ENCODE measurements around the gene PREX1. TPM values are rescaled to one million over a fixed set of nuclear protein-coding genes. Genes with fewer than 3 reads are reported as not detected.

Gene PREX1
- total and polyA plus RNA-seq, 10 donors, result 36.7 to 279 (median 157) TPM

DNA sequence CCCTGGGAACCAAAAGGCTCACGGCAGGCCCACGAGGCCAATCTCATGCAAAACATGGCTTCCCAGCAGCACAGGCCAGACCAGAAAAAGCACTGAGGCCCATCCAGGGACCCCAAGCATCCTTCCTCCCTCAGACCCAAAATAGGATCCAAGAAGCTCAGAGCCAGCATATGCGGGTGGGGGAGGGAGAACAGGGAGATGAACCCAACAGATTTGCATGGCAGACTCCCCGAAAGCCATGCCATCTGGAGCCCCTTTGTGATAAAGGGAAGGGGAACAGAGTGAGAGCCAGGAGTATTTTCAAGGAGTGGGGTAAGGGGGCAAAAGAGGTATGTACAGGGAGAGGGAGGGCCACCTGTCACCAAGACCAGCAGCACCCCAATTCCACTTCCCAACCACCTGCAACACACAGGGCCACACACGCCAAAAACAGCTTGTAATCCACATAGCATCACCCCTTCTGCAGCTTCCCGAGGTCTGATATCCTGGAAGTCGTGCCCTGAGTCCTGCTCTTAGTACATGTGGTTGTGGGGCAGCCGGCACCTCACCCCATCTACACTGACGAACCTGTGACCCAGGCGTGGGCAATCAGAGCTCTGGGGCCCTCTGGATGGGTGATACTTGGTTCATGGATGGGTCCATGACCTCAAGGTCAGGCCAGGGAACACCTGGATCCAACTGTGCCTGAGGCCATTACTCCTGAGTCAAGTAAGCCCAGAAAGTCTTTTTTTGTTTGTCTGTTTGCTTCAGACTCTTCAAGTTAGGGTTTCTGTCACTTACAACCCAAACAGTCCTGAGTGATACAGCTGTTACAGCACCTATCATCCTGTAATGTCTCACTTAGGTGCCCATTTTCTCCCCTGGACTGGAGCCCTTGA is 24.4 kb downstream of the PREX1 start:
- H3K9me3 ChIP-seq, result peaks cover 0 to 15% (median 9%) of the 10 kb centered on the region in 8 donors
- WGBS, 5 donors, result 87 to 94% (median 88%) methylated on average over 10 of the region's 10 CpGs
- intact Hi-C loops (cut with DNase I; ENCODE audit: low total_unique reads), result no loop called here
- peaks cover 0 to 54% (median 3%) of the 10 kb centered on the region in 6 donors for H3K36me3 ChIP-seq
- H3K4me3 ChIP-seq, result no peak overlapping the region
- H3K4me1 ChIP-seq, result peaks cover 17 to 98% (median 77%) of the 10 kb centered on the region in 6 donors
- DNase-seq, result peak; percentile 64
- H3K27ac ChIP-seq, result no peak overlapping the region
- TF ChIP-seq POLR2A (IDR thresholded peaks at IDR 0.05) (no peak), CTCF (IDR thresholded peaks at IDR 0.05 in 8 of 11, conservative IDR thresholded peaks at IDR 0.05 in 3 of 11) (no peak), POLR2AphosphoS5 (IDR thresholded peaks at IDR 0.05) (no peak)
- H3K27me3 ChIP-seq (replicated peaks in 1 of 7), result no peaks in the 10 kb centered on the region

DNA sequence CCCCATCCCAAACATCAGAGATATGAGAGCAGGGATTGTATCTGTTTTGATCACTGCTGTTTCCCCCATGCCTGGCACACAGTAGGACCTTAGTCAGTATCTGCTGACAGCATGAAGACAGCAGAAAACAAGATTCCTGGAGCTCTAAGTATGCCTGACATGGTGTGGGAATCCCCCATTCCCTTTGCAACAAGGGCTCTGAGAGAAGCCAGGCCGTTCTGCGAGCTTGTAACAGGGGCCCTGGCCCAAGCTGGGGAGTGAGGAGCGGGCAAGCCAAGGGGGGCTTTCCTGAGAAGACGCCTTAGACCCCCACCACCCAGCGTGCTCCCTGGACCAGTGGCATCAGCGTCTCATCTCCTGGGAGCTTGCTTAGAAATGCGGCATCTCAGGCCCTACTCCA is 25.2 kb downstream of the PREX1 start:
- Histone ChIP-seq H3K27ac (no peak overlapping the region), H3K27me3 (replicated peaks in 1 of 7) (no peaks in the 10 kb centered on the region), H3K4me3 (no peak overlapping the region), H3K4me1 (peaks cover 24 to 98% (median 81%) of the 10 kb centered on the region in 6 donors), H3K36me3 (peaks cover 0 to 46% (median 3%) of the 10 kb centered on the region in 6 donors), H3K9me3 (peaks cover 0 to 12% (median 9%) of the 10 kb centered on the region in 8 donors)
- WGBS, 5 donors, result 93 to 98% (median 97%) methylated on average over 6 to 7 of the region's 7 CpGs
- DNase-seq, result peak; percentile 45
- peak in 1 of 3 donors; percentile 36 for TF ChIP-seq POLR2AphosphoS5 (IDR thresholded peaks at IDR 0.05)
- TF ChIP-seq POLR2A (IDR thresholded peaks at IDR 0.05), result no peak
- no peak for TF ChIP-seq CTCF (IDR thresholded peaks at IDR 0.05 in 8 of 11, conservative IDR thresholded peaks at IDR 0.05 in 3 of 11)
- intact Hi-C loops (cut with DNase I; ENCODE audit: low total_unique reads), result no loop called here

DNA sequence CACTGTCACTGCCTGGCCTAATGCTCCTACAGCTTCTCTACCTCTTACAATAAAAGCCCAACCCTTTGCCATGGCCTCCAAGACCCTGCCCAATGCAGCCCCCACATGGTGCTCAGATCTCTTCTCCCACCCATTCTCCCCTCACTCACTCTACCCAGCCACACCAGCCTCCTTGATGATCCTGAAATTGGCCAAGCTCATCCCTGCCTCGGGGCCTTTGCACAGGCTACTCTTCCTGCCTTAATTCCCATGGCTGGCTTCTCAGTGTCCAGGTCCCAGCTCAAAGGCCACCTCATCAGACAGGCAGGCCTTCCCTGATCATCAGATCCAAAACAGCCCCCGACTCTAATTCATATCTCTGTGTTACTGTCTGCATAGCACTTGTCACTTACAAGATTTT is 25.6 kb downstream of the PREX1 start:
- no peak overlapping the region for H3K27ac ChIP-seq
- intact Hi-C loops (cut with DNase I; ENCODE audit: low total_unique reads), result no loop called here
- no peak overlapping the region for H3K4me3 ChIP-seq
- peak; percentile 21 for DNase-seq
- H3K36me3 ChIP-seq, result peaks cover 0 to 42% (median 3%) of the 10 kb centered on the region in 6 donors
- peaks cover 26 to 100% (median 86%) of the 10 kb centered on the region in 6 donors for H3K4me1 ChIP-seq
- H3K27me3 ChIP-seq (replicated peaks in 1 of 7), result no peaks in the 10 kb centered on the region
- H3K9me3 ChIP-seq, result peaks cover 0 to 7% (median 5%) of the 10 kb centered on the region in 8 donors
- 73 to 95% (median 93%) methylated on average over 1 to 2 of the region's 2 CpGs for WGBS, 5 donors
- TF ChIP-seq POLR2AphosphoS5 (IDR thresholded peaks at IDR 0.05), result no peak
- no peak for TF ChIP-seq POLR2A (IDR thresholded peaks at IDR 0.05)
- TF ChIP-seq CTCF (IDR thresholded peaks at IDR 0.05 in 8 of 11, conservative IDR thresholded peaks at IDR 0.05 in 3 of 11), result no peak

- Histone ChIP-seq H3K36me3 (peaks cover 0 to 34% (median 0%) of the 10 kb centered on the region in 6 donors), H3K27me3 (replicated peaks in 1 of 7) (no peaks in the 10 kb centered on the region), H3K9me3 (no peaks in the 10 kb centered on the region), H3K4me3 (no peak overlapping the region), H3K27ac (no peak overlapping the region), H3K4me1 (peaks cover 26 to 100% (median 90%) of the 10 kb centered on the region in 6 donors)
- intact Hi-C loops (cut with DNase I; ENCODE audit: low total_unique reads), result no loop called here
- peak; percentile 51 for DNase-seq
- 85 to 95% (median 93%) methylated on average over 10 of the region's 10 CpGs for WGBS, 5 donors
- no peak for TF ChIP-seq POLR2AphosphoS5 (IDR thresholded peaks at IDR 0.05)
- no peak for TF ChIP-seq POLR2A (IDR thresholded peaks at IDR 0.05)
- TF ChIP-seq CTCF (IDR thresholded peaks at IDR 0.05 in 8 of 11, conservative IDR thresholded peaks at IDR 0.05 in 3 of 11), result no peak
These were observed 26.6 kb downstream of the PREX1 start for GRCh38 chr20:48801197-48801596.

Data from spleen (tissue), 11 donors.